ENCODE results near the gene PAPPA.

Gene PAPPA

GRCh38 chr9:116355153-116355921, 201.7 kb downstream of the PAPPA start:
- DNase-seq = no peak

- no peak for DNase-seq
Observed at GRCh38 chr9:116358251-116358650, 204.7 kb downstream of the PAPPA start.

GRCh38 chr9:116360016-116360415, 206.4 kb downstream of the PAPPA start:
- no peak for DNase-seq

- no peak for DNase-seq
Observed at GRCh38 chr9:116360989-116361388, 207.4 kb downstream of the PAPPA start.

- DNase-seq = no peak
Observed at GRCh38 chr9:116361547-116361946, 208.0 kb downstream of the PAPPA start.

- no peak for DNase-seq
Observed at GRCh38 chr9:116362493-116362892, 208.9 kb downstream of the PAPPA start.

GRCh38 chr9:116365056-116365471, 211.5 kb downstream of the PAPPA start:
- peak in 1 of 2 donors; percentile 5 for DNase-seq

GRCh38 chr9:116366241-116366640, 212.7 kb downstream of the PAPPA start:
- no peak for DNase-seq

GRCh38 chr9:116368680-116369079, 215.1 kb downstream of the PAPPA start:
- no peak for DNase-seq

GRCh38 chr9:116369706-116370105, 216.1 kb downstream of the PAPPA start:
- DNase-seq = no peak

- no peak for DNase-seq
Observed at GRCh38 chr9:116370556-116370955, 217.0 kb downstream of the PAPPA start.

GRCh38 chr9:116372081-116372673, 218.6 kb downstream of the PAPPA start:
- DNase-seq = no peak

GRCh38 chr9:116372786-116373185, 219.2 kb downstream of the PAPPA start:
- DNase-seq = no peak

- DNase-seq = no peak
Observed at GRCh38 chr9:116377179-116377798, 223.7 kb downstream of the PAPPA start.

- no peak for DNase-seq
Observed at GRCh38 chr9:116378873-116379272, 225.3 kb downstream of the PAPPA start.

- DNase-seq = no peak
Observed at GRCh38 chr9:116379821-116380220, 226.2 kb downstream of the PAPPA start.

- DNase-seq = no peak
Observed at GRCh38 chr9:116380496-116380995, 227.0 kb downstream of the PAPPA start.

GRCh38 chr9:116381350-116381749, 227.8 kb downstream of the PAPPA start:
- no peak for DNase-seq

GRCh38 chr9:116382053-116382452, 228.5 kb downstream of the PAPPA start:
- no peak for DNase-seq

GRCh38 chr9:116383133-116383532, 229.5 kb downstream of the PAPPA start:
- DNase-seq = no peak

- DNase-seq = no peak
Observed at GRCh38 chr9:116383936-116384335, 230.3 kb downstream of the PAPPA start.

- no peak for DNase-seq
Observed at GRCh38 chr9:116387934-116388698, 234.5 kb downstream of the PAPPA start.
